ENCODE measurements around the gene BCL2L1.

BCL2L1 gene

GRCh38 chr20:31713312-31714273, 9.1 kb downstream of the BCL2L1 start:
- Histone ChIP-seq H3K27ac (no peak overlapping the region), H3K9me3 (no peaks in the 10 kb centered on the region), H3K36me3 (peaks cover 67% of the 10 kb centered on the region), H3K4me1 (ENCODE audit: control insufficient read depth in 1 of 2, insufficient read depth in 1 of 2, low read depth in 1 of 2, low read length in 1 of 2) (peaks cover 32 to 34% of the 10 kb centered on the region in 2 experiments), H3K27me3 (no peaks in the 10 kb centered on the region), H3K4me3 (ENCODE audit: low read depth in 1 of 2, low read length in 1 of 2) (no peak overlapping the region)
- TF ChIP-seq CTCF (IDR thresholded peaks at IDR 0.05): no peak

DNA sequence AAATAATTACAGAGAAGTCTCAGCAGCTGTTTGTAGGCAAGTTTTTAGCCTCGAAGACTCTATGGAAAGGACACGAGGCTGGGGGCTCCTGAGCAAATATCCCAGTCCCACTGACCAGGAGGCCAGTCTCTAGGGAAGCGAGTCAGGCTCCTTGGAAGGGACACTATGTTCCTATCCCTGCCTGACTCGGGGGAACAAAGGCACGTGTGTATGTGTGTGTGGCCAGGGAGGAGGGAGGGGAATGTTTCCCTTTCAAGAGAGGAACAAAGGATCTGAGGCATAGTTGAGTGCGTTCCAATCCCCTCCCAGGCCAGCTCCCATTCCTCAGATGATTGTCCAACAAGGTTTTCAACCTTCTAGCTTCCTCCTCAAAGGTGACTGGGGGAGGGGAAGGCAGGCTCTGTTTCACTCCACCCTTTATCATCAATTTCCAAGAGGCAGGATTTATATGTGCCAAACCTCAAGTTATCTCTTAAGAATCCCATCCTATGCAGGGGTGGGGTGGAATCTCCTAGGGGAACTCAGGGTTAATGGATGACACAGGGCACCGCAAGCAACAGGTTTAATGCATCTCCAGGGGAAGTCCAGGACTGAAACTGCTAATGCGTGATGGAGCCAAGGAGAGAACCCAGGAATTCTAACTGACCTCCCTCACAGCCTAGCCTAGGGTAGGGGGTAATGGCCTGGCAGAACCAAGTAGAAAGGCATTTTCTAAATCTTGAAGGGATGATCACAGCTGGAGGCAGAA, 9.9 kb downstream of the BCL2L1 start:
- no peak for TF ChIP-seq CTCF (IDR thresholded peaks at IDR 0.05)
- peaks cover 36 to 37% of the 10 kb centered on the region in 2 experiments for H3K4me1 ChIP-seq (ENCODE audit: control insufficient read depth in 1 of 2, insufficient read depth in 1 of 2, low read depth in 1 of 2, low read length in 1 of 2)
- peaks cover 70% of the 10 kb centered on the region for H3K36me3 ChIP-seq
- H3K4me3 ChIP-seq (ENCODE audit: low read depth in 1 of 2, low read length in 1 of 2): no peak overlapping the region
- H3K27ac ChIP-seq: no peak overlapping the region
- H3K9me3 ChIP-seq: no peaks in the 10 kb centered on the region
- H3K27me3 ChIP-seq: no peaks in the 10 kb centered on the region

DNA sequence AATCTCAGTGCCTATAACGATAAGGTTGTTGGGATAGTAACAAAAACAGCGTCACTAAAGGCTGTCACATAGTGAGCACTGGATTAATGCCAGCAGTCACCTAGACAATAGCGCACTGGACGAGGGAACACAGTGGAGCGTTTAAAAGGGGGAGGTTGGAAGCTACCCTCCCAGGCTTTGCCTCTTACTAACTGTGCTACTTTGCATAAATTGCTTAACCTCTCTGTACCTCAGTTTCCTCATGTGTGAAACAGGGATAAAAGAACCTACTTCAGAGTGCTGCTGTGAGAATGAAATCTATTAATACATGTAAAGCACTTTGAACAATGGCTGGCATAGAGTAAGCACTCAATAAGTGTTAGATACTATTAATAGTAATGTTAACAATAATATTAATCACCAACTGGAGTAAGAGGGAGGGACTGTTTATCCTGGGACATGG, 10.5 kb downstream of the BCL2L1 start:
- no peak for TF ChIP-seq CTCF (IDR thresholded peaks at IDR 0.05)
- peaks cover 70% of the 10 kb centered on the region for H3K36me3 ChIP-seq
- no peak overlapping the region for H3K4me3 ChIP-seq (ENCODE audit: low read depth in 1 of 2, low read length in 1 of 2)
- no peak overlapping the region for H3K27ac ChIP-seq
- H3K27me3 ChIP-seq: no peaks in the 10 kb centered on the region
- H3K9me3 ChIP-seq: no peaks in the 10 kb centered on the region
- H3K4me1 ChIP-seq (ENCODE audit: control insufficient read depth in 1 of 2, insufficient read depth in 1 of 2, low read depth in 1 of 2, low read length in 1 of 2): peaks cover 36 to 38% of the 10 kb centered on the region in 2 experiments

DNA sequence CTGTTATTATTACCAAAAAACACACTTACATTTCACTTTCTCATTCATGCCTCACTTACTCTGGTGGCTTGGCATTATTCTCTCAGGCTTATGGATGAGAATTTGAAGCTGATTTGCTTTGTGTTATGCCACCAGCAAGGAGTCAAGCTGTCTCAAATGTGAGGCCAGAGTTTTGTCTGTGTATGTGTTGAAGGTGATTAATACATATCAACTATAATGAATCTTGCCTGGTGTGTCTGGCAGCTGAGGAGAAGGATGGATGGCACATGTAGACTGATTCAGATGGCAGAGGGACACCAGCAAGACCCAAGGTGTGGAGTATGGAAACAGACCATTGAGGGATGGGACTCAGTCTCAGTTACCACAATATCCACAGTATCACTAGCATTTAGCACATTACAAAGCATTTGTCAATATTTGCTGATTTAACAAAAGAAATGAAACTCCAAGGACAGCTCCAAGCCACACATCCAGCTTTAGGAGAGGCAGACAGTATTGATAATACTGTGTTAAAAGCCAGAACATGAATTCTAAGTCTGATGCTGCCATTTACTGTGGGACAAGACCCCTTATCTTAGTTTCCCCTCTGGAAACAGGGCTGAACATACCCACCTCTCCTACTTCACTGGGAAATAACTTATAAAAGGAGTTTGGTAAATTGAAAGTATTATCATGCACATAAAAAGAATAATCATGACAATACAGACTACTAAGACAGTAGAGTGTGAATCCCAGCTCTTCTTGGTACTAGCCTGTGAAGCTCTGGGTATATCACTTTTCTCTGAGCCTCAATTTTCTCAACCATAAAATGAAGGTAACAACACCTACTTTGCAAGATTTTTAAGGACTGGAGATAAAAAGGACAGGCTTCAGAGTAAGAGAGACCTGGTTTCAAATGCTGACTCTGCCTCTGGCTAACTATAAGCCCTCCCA, 11.2 kb downstream of the BCL2L1 start:
- Histone ChIP-seq H3K9me3 (no peaks in the 10 kb centered on the region), H3K27me3 (no peaks in the 10 kb centered on the region), H3K27ac (no peak overlapping the region), H3K36me3 (peaks cover 63% of the 10 kb centered on the region), H3K4me3 (ENCODE audit: low read depth in 1 of 2, low read length in 1 of 2) (no peak overlapping the region), H3K4me1 (ENCODE audit: control insufficient read depth in 1 of 2, insufficient read depth in 1 of 2, low read depth in 1 of 2, low read length in 1 of 2) (peaks cover 40 to 45% of the 10 kb centered on the region in 2 experiments)
- no peak for TF ChIP-seq CTCF (IDR thresholded peaks at IDR 0.05)

Data from neutrophil (primary cell).